RWPE1 (cell line): Measurements from ENCODE around the gene AFTPH.

Source experiments
- CTCF ChIA-PET: fragments of 350-600 bp; sonication (Branson Sonifier 250); formaldehyde crosslinking; extraction: SDS; loops from one replicate; lab custom pipeline; 2021; lab: Yijun Ruan, JAX
- POLR2A ChIA-PET: fragments of 400-600 bp; formaldehyde crosslinking; extraction: SDS; loops from one replicate; lab custom pipeline; 2020; ENCODE audit warnings: antibody characterized with exemption; ENCODE audit not compliant: low non-redundant PET; lab: Yijun Ruan, JAX
- DNase-seq: peaks from one replicate; pipeline ENCODE4 v3.0.0; 2012; ENCODE audit warnings: low spot score
- H3K27ac ChIP-seq: fragments of 450-650 bp; 2 replicates; pipeline ENCODE4 v1.5.1; 2017
- TF ChIP-seq, protein P1 (sequence below): fragments of 450-650 bp; conservative IDR thresholded peaks from 2 replicates; pipeline ENCODE4 v1.5.1; 2017; ENCODE audit warnings: low read depth, mild to moderate bottlenecking

The AFTPH gene

DNA sequence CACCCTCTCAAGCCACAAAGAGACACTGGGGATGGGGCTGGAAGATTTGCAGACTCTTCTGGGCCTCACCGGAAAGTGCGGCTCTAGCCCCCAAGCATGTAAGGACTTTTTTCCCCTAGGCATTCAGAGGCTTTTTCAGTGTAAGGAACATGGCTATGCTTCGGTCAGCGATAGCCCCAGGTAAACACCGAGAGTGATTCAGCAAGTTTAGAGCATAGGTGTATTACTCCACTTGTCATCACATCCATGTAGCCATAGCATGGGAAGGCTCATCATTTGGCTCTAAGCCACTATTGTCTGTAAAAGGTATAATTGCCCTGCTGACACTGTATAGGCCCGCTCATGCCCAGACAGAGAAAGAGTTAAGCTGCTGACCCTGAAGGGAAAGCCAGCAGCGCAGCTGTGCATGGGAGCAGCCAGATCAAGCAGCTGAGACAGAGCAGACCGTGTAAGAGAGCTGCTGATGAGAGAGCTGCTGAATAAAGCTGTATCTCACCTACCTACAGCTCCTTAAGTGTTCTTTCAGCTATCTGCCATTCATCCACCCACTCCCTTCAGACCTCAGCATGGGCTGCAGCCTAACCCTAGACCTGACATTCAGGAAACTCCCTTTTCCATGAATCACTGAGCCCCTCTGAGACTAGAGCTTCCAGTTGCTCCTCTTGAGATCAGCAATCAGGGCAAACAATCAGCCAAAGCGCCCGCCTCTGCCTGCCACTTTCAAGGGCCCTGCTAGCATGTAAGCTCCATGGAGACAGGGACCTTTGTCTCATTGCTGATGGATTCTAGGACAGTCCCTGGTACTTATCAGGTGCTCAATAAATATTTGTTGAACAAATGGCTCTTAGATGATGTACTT lies 44.6 kb upstream of the AFTPH start:
- H3K27ac ChIP-seq, result no peak overlapping the region
- TF ChIP-seq, protein P1, sequence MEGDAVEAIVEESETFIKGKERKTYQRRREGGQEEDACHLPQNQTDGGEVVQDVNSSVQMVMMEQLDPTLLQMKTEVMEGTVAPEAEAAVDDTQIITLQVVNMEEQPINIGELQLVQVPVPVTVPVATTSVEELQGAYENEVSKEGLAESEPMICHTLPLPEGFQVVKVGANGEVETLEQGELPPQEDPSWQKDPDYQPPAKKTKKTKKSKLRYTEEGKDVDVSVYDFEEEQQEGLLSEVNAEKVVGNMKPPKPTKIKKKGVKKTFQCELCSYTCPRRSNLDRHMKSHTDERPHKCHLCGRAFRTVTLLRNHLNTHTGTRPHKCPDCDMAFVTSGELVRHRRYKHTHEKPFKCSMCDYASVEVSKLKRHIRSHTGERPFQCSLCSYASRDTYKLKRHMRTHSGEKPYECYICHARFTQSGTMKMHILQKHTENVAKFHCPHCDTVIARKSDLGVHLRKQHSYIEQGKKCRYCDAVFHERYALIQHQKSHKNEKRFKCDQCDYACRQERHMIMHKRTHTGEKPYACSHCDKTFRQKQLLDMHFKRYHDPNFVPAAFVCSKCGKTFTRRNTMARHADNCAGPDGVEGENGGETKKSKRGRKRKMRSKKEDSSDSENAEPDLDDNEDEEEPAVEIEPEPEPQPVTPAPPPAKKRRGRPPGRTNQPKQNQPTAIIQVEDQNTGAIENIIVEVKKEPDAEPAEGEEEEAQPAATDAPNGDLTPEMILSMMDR, result no peak
- ChIA-PET CTCF (interaction anchor here (4.4 kb wide), 1 partner anchor 149 kb away, joined by 20 read pairs; no protein-coding TSS in a partner anchor), POLR2A (no interaction called here)
- no peak for DNase-seq

DNA sequence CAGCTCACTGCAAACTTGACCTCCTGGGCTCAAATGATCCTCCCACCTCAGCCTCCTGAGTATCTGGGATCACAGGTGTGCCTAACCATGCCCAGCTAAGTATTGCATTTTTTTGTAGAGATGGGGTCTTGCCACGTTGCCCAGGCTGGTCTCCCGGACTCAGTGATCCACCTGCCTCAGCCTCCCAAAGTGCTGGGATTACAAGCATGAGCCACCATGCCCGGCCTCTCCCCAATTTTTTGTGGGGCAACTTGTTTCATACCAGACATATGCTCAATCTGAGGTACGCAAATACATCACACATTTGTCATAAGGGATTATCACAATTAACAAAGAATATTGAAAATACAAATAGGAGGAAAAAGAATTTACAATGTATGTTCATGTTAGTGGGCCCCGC lies 42.5 kb upstream of the AFTPH start:
- no peak for DNase-seq
- TF ChIP-seq, protein P1, result no peak
- no peak overlapping the region for H3K27ac ChIP-seq
- CTCF ChIA-PET, result interaction anchor here (0.6 to 4.4 kb wide), 2 partner anchors 29 to 151 kb away, joined by 3 to 20 read pairs; no protein-coding TSS in a partner anchor
- POLR2A ChIA-PET, result interaction anchor here (1.1 kb wide), 1 partner anchor 29 kb away, joined by 4 read pairs; no protein-coding TSS in a partner anchor

DNA sequence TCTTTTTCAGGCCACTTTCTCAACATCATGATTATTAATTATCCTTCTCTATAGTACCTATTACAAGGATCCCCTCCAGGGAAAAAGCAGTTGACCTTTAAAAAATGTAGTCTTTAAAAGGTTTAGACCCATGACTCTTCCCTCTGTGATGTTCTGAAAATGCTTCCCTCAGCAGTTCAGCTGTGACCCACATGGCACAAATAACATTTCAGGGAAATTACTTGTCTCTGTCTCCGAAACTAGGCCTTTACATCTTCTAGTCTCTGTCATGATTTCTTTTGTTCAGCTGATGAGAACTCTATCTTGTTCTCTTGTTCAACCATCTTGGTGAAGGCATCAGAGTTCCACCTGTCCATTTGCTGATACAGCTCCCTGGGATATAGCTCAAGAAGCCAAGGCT lies 41.9 kb upstream of the AFTPH start:
- ChIA-PET CTCF (interaction anchor here (4.4 kb wide), 1 partner anchor 151 kb away, joined by 20 read pairs; no protein-coding TSS in a partner anchor), POLR2A (interaction anchor here (1.1 kb wide), 1 partner anchor 29 kb away, joined by 4 read pairs; no protein-coding TSS in a partner anchor)
- no peak for DNase-seq
- H3K27ac ChIP-seq, result no peak overlapping the region
- TF ChIP-seq, protein P1, result no peak

DNA sequence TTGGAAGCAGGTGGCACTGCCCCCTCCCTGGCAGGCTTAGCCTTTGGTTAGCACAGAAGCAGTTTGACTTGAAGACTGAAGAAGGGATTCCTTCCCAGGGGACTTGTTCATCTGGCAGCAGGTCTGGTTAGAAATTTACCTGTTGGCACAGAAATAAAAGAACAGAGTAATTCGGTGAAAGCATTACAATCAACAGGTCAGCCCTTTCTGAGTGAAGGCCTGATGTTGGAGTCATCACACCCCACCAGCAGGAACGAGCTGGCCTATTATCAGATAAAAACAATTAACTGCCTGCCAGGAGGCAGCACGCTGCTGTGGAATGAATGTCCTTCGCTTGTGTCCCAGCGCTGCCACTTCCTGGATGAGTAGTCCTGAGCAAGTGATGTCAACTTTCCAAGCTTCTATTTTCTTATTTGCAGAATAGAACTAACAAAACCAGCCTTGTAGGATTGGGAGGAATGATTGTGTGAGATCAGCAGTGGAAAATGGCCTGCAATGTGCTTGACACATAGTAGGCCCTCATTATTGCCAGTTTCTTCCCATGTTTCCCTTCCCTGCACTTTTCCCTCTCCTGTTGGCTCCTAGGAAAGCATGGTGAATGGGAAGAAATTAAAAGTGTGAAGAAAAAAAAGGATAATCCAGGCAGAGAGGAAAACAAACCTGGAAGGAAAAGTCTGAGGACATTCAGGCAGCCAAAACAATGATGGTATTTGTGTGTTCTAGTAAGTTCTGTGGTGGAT lies 41.2 kb upstream of the AFTPH start:
- H3K27ac ChIP-seq, result no peak overlapping the region
- ChIA-PET CTCF (interaction anchor here (4.4 kb wide), 1 partner anchor 152 kb away, joined by 20 read pairs; no protein-coding TSS in a partner anchor), POLR2A (no interaction called here)
- TF ChIP-seq, protein P1, result no peak
- DNase-seq, result no peak

DNA sequence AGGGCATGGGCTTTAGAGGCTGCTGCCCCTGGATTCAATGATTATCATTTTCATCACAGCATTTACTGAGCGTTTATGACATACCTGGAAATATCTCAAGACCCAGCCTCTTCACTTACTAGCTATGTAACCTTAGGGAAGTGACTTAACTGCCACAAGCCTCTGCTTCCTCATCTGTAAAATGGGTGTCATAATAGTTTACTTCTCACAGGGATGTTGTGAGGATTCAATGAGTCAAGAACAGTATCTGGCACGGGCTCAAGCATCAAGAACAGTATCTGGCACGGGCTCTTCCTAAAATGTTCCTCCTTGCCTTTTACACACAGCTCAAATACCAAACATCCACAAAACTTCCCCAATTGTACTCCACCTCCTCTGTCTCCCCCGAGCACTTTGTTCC lies 38.8 kb upstream of the AFTPH start:
- peak overlapping the region; percentile 66; the same call in 1 of the 2 replicates for H3K27ac ChIP-seq
- ChIA-PET CTCF (interaction anchor here (0.6 to 1.5 kb wide), 2 partner anchors 154 to 389 kb away, joined by 4 to 10 read pairs; no protein-coding TSS in a partner anchor), POLR2A (no interaction called here)
- DNase-seq, result no peak
- TF ChIP-seq, protein P1, result no peak

DNA sequence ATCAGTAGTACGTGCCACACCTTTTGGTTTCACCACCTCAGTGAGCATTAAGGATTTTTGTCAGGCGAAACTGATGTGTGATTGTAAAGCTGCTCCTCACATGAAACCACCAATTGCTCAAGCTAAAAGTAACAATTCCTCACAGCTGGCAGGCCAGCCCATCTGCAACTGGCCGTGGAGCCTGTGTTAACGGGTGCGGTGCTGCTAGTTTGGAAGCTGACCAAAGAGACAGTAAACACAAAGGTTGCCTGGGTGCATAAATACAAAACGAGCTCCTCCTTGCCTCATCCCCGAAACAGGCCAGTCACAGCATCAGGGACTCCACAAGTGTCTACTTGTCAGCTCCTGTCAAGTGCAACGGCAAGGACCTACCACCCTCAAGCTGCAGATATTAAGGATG lies 38.2 kb upstream of the AFTPH start:
- ChIA-PET CTCF (interaction anchor here (0.5 to 1.5 kb wide), 3 partner anchors 124 to 160 kb away, joined by 3 to 10 read pairs (median 3); no protein-coding TSS in a partner anchor), POLR2A (no interaction called here)
- DNase-seq, result peak; percentile 64
- peak overlapping the region; percentile 66 for H3K27ac ChIP-seq
- TF ChIP-seq, protein P1, result no peak
